ENCODE results near the gene HSPB8. TPM values are rescaled to one million over a fixed set of nuclear protein-coding genes. Genes with fewer than 3 reads are reported as not detected.

The HSPB8 gene
- total RNA-seq, 2 donors from 2014 or later = 9.7 to 10.4 TPM

- WGBS, 2 experiments (ENCODE audit: insufficient coverage in 1 of 2, insufficient read length in 1 of 2) = 94% methylated on average over 2 to 3 of the region's 3 CpGs
- Mint-ChIP-seq H3K4me3 (no peak overlapping the region), H3K4me1 (peaks cover 33% of the 10 kb centered on the region), H3K27ac (no peak overlapping the region), H3K27me3 (ENCODE audit: insufficient read depth) (peaks cover 33% of the 10 kb centered on the region), H3K9me3 (no peaks in the 10 kb centered on the region), H3K36me3 (ENCODE audit: low read depth) (no peaks in the 10 kb centered on the region)
- Histone ChIP-seq H3K36me3 (ENCODE audit: control insufficient read depth, insufficient read depth, low read length) (no peaks in the 10 kb centered on the region), H3K27me3 (ENCODE audit: control insufficient read depth, insufficient read depth, low read length, poor library complexity, severe bottlenecking) (no peaks in the 10 kb centered on the region), H3K4me1 (ENCODE audit: control insufficient read depth, insufficient read depth, low read length) (peaks cover 14% of the 10 kb centered on the region), H3K4me3 (ENCODE audit: low read length) (no peak overlapping the region), H3K9ac (ENCODE audit: extremely low read depth, low read length, poor library complexity, severe bottlenecking) (no peak overlapping the region), H3K9me3 (ENCODE audit: control insufficient read depth, low read length) (no peaks in the 10 kb centered on the region), H3K27ac (ENCODE audit: low read depth, low read length) (no peak overlapping the region)
- TF ChIP-seq CTCF (conservative IDR thresholded peaks at IDR 0.05) = no peak
- DNase-seq = no peak
These were observed 10.0 kb upstream of the HSPB8 start for GRCh38 chr12:119168721-119169120.

- H3K27ac Mint-ChIP-seq = no peak overlapping the region
- WGBS, 2 experiments (ENCODE audit: insufficient coverage in 1 of 2, insufficient read length in 1 of 2) = 89% methylated on average over 2 of the region's 2 CpGs; no CpG with 5 or more reads in 1 of the 2 experiments
These were observed 9.6 kb upstream of the HSPB8 start for GRCh38 chr12:119169150-119169549.

GRCh38 chr12:119171291-119171690, 7.4 kb upstream of the HSPB8 start:
- peaks cover 16% of the 10 kb centered on the region for H3K4me1 ChIP-seq (ENCODE audit: control insufficient read depth, insufficient read depth, low read length)

More at GRCh38 chr12:119169150-119169549, 9.6 kb upstream of the HSPB8 start:
- no peak for DNase-seq
- H3K36me3 Mint-ChIP-seq (ENCODE audit: low read depth) = no peaks in the 10 kb centered on the region
- H3K27me3 Mint-ChIP-seq (ENCODE audit: insufficient read depth) = peaks cover 34% of the 10 kb centered on the region
- H3K4me1 ChIP-seq (ENCODE audit: control insufficient read depth, insufficient read depth, low read length) = peaks cover 14% of the 10 kb centered on the region
- no peak overlapping the region for H3K4me3 Mint-ChIP-seq
- H3K36me3 ChIP-seq (ENCODE audit: control insufficient read depth, insufficient read depth, low read length) = no peaks in the 10 kb centered on the region
- H3K9ac ChIP-seq (ENCODE audit: extremely low read depth, low read length, poor library complexity, severe bottlenecking) = no peak overlapping the region
- no peak for TF ChIP-seq CTCF (conservative IDR thresholded peaks at IDR 0.05)
- H3K9me3 ChIP-seq (ENCODE audit: control insufficient read depth, low read length) = no peaks in the 10 kb centered on the region
- H3K27ac ChIP-seq (ENCODE audit: low read depth, low read length) = no peak overlapping the region
- H3K9me3 Mint-ChIP-seq = no peaks in the 10 kb centered on the region
- H3K4me3 ChIP-seq (ENCODE audit: low read length) = no peak overlapping the region
- no peaks in the 10 kb centered on the region for H3K27me3 ChIP-seq (ENCODE audit: control insufficient read depth, insufficient read depth, low read length, poor library complexity, severe bottlenecking)
- H3K4me1 Mint-ChIP-seq = peaks cover 29% of the 10 kb centered on the region

More at GRCh38 chr12:119171291-119171690, 7.4 kb upstream of the HSPB8 start:
- Mint-ChIP-seq H3K36me3 (ENCODE audit: low read depth) (no peaks in the 10 kb centered on the region), H3K4me3 (no peak overlapping the region), H3K27ac (no peak overlapping the region), H3K9me3 (no peaks in the 10 kb centered on the region), H3K4me1 (peaks cover 28% of the 10 kb centered on the region), H3K27me3 (ENCODE audit: insufficient read depth) (peaks cover 45% of the 10 kb centered on the region)
- TF ChIP-seq CTCF (conservative IDR thresholded peaks at IDR 0.05) = no peak
- no peak for DNase-seq
- WGBS, 2 experiments (ENCODE audit: insufficient coverage in 1 of 2, insufficient read length in 1 of 2) = 93 to 94% methylated on average over 4 to 5 of the region's 5 CpGs
- no peaks in the 10 kb centered on the region for H3K9me3 ChIP-seq (ENCODE audit: control insufficient read depth, low read length)
- no peaks in the 10 kb centered on the region for H3K36me3 ChIP-seq (ENCODE audit: control insufficient read depth, insufficient read depth, low read length)
- H3K27ac ChIP-seq (ENCODE audit: low read depth, low read length) = no peak overlapping the region
- peak overlapping the region; percentile 39 for H3K4me3 ChIP-seq (ENCODE audit: low read length)
- H3K27me3 ChIP-seq (ENCODE audit: control insufficient read depth, insufficient read depth, low read length, poor library complexity, severe bottlenecking) = no peaks in the 10 kb centered on the region
- no peak overlapping the region for H3K9ac ChIP-seq (ENCODE audit: extremely low read depth, low read length, poor library complexity, severe bottlenecking)

Data from endodermal cell (in vitro differentiated cells).